Esophagus squamous epithelium (tissue), 5 donors: Measurements from ENCODE around the gene PEX14. TPM values are rescaled to one million over a fixed set of nuclear protein-coding genes. Genes with fewer than 3 reads are reported as not detected.

Source experiments
- DNase-seq: peaks from one replicate; lab custom pipeline; 2025; lab: John Stamatoyannopoulos, UW
- H3K27ac ChIP-seq, 4 donors: fragments of 200-600 bp; sonication (generic); one replicate each; pipeline ENCODE4 v1.5.1; 2016 to 2019; ENCODE audit warnings: mild to moderate bottlenecking in 1 of 4
- H3K27me3 ChIP-seq, 4 donors: fragments of 200-600 bp; sonication (generic); 1 replicate in 3 of 4; 2 replicates in 1 of 4; pipeline versions ENCODE4 v1.5.1 to v1.6.0; 2017 to 2021; ENCODE audit warnings: antibody characterized with exemption in 1 of 4
- H3K36me3 ChIP-seq, 3 donors: fragments of 200-600 bp; sonication (generic); one replicate each; pipeline ENCODE4 v1.5.1; 2016 to 2019
- H3K4me1 ChIP-seq, 3 donors: fragments of 200-600 bp; sonication (generic); one replicate each; pipeline ENCODE4 v1.5.1; 2017 to 2019
- H3K4me3 ChIP-seq, 4 donors: fragments of 200-600 bp; sonication (generic); 1 replicate in 3 of 4; 2 replicates in 1 of 4; pipeline ENCODE4 v1.5.1; 2016 to 2019; ENCODE audit warnings: mild to moderate bottlenecking in 2 of 4, moderate library complexity in 1 of 4
- H3K9me3 ChIP-seq, 3 donors: fragments of 200-600 bp; sonication (generic); one replicate each; pipeline ENCODE4 v1.5.1; 2016 to 2019
- CTCF ChIP-seq, 6 experiments: fragments of 450-650 bp in 4 of 6; fragments of 200-600 bp in 2 of 6; sonication (generic) in 2 of 6; IDR thresholded peaks; one replicate each; pipeline ENCODE4 v1.5.1; 2016 to 2019; ENCODE audit warnings: antibody characterized with exemption in 6 of 6, mild to moderate bottlenecking in 4 of 6, moderate library complexity in 4 of 6
- POLR2A ChIP-seq, 4 donors: fragments of 450-650 bp; IDR thresholded peaks; one replicate each; pipeline ENCODE4 v1.6.1; 2017; ENCODE audit warnings: antibody characterized with exemption in 4 of 4, mild to moderate bottlenecking in 4 of 4, moderate library complexity in 3 of 4
- WGBS, 2 donors: methylation state at CpG; one replicate each; pipeline ENCODE4 v1.1.5; 2018; 5-methylcytosine and 5-hydroxymethylcytosine counted together
- intact Hi-C: fragments of 100-400 bp; cut with DNase I; formaldehyde crosslinking; loops from one replicate; pipeline ENCODE4 v1.15.0; 2022
- total RNA-seq, 4 donors: library from RNA; depleted of rRNA; stranded (reverse); fragments of >200 nt; gene quantifications; one replicate each; pipeline ENCODE4 v1.1.0, GENCODE V29; 2016
- donor health status: DM: yes; HTN: yes; CAD: no.

Gene PEX14
- total RNA-seq, 4 donors from 2014 or later, result 9.4 to 22.9 (median 15.2) TPM

DNA sequence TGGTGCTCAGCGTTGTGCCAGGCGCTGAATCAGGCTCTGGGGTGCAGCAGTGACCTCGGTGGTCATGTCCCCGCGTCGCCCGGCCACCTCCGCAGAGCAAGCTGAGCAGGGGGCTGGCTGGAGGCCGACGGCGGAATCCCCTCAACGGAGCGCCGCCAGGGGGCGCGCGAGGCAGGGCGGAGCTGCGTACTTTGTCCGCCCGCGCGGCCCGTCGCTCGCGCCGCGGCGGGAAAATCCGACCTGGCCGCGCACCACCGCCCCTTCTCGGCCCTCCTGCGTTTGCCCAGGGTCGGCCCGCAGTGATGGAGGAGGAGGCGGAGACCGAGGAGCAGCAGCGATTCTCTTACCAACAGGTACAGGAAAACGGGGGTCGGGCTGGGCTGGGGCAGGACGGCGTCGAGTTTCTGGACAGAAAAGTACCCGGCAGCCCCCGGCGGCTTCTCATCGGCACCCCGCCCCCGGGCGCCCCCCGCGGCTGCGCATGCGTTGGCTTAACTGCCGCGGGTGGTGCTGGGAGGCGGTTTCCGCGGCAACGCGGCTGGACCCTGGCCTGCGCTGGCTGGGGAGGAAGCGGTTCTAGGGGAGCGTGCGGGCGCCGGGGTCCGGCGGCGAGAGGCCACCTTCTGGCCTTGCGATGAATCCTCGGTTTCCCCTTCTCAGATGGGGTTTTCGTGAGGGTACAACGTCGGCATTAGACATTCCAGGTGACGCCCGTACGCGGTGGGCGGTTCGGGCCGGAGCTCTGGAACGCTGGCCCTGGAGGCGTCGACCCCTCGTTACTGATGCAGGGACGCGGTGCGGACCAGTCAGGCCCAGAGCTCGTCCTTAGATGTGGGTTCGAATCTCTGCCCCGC is 44.3 kb upstream of the PEX14 start, which contains the start of gene CENPS:
Gene CENPS, plus strand, starts transcription at position 218 of the 854 bp plus-strand sequence. Its CDS starts 85 bp downstream, at position 303.
- Histone ChIP-seq H3K36me3 (peaks cover 0 to 9% (median 0%) of the 10 kb centered on the region in 3 donors), H3K4me3 (peak within 1 kb of the TSS; percentile 52 to 78 (median 68)), H3K4me1 (peaks cover 8 to 32% (median 13%) of the 10 kb centered on the region in 3 donors), H3K27me3 (no peaks in the 10 kb centered on the region), H3K27ac (peak within 1 kb of the TSS; percentile 43 to 77 (median 64)), H3K9me3 (no peaks in the 10 kb centered on the region)
- TF ChIP-seq CTCF (IDR thresholded peaks at IDR 0.05) (peak; percentile 96 to 99 (median 98)), POLR2A (IDR thresholded peaks at IDR 0.05) (peak in 2 of 4 donors; percentile 6 to 23)
- WGBS, 2 donors, result 0 to 1% methylated on average over 12 to 36 of the region's 95 CpGs
- DNase-seq, result no peak
- intact Hi-C loops, result loop anchor here (5.0 to 10.0 kb wide), 2 partner anchors 62 to 226 kb away; no protein-coding TSS in a partner anchor

DNA sequence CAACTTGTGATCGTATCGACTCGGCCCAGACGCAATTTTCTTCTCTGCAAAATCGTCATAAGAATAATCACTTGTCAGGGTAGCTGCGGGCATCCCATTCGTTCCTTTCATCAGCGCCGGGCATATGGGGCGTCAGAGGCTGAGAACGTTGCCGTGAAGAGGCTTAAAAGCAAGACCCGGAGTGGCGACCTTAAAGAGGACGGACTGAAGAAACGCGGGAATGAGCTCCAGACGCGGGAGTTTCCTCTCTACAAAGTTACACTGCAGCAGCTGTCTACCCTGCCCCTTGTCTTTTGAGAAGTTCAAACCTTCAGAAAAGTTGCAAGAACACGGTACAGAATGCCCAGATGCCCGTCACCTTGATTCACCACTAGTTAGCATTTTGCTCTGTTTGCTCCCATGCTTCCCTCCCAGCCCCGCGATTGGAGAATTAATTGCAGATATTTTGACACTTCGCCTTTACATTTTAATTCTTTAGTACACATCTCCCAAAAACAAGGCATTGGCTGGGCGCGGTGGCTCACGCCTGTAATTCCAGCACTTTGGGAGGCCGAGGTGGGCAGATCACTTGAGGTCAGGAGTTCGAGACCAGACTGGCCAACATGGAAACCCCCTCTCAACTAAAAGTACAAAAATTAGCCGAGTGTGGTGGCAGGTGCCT is 43.5 kb upstream of the PEX14 start:
- H3K27ac ChIP-seq, result peak overlapping the region; percentile 43 to 77 (median 64)
- peak overlapping the region; percentile 52 to 78 (median 68) for H3K4me3 ChIP-seq
- WGBS, 2 donors, result 24 to 27% methylated on average over 20 to 21 of the region's 30 CpGs
- DNase-seq, result no peak
- no peaks in the 10 kb centered on the region for H3K9me3 ChIP-seq
- H3K4me1 ChIP-seq, result peaks cover 8 to 32% (median 13%) of the 10 kb centered on the region in 3 donors
- H3K27me3 ChIP-seq, result no peaks in the 10 kb centered on the region
- TF ChIP-seq CTCF (IDR thresholded peaks at IDR 0.05), result no peak
- TF ChIP-seq POLR2A (IDR thresholded peaks at IDR 0.05), result no peak
- H3K36me3 ChIP-seq, result peaks cover 0 to 9% (median 0%) of the 10 kb centered on the region in 3 donors
- intact Hi-C loops, result loop anchor here (5.0 to 10.0 kb wide), 2 partner anchors 61 to 226 kb away; no protein-coding TSS in a partner anchor

GRCh38 chr1:10432910-10433700 is 41.6 kb upstream of the PEX14 start:
- H3K27me3 ChIP-seq, result no peaks in the 10 kb centered on the region
- intact Hi-C loops, result loop anchor here (5.0 to 10.0 kb wide), 2 partner anchors 59 to 228 kb away; no protein-coding TSS in a partner anchor
- WGBS, 2 donors, result 67 to 78% methylated on average over 6 to 10 of the region's 14 CpGs
- TF ChIP-seq POLR2A (IDR thresholded peaks at IDR 0.05) (no peak), CTCF (IDR thresholded peaks at IDR 0.05) (no peak)
- no peak overlapping the region for H3K27ac ChIP-seq
- no peak for DNase-seq
- H3K9me3 ChIP-seq, result no peaks in the 10 kb centered on the region
- peaks cover 8 to 26% (median 13%) of the 10 kb centered on the region in 3 donors for H3K4me1 ChIP-seq
- H3K4me3 ChIP-seq, result no peak overlapping the region
- peaks cover 0 to 9% (median 0%) of the 10 kb centered on the region in 3 donors for H3K36me3 ChIP-seq

DNA sequence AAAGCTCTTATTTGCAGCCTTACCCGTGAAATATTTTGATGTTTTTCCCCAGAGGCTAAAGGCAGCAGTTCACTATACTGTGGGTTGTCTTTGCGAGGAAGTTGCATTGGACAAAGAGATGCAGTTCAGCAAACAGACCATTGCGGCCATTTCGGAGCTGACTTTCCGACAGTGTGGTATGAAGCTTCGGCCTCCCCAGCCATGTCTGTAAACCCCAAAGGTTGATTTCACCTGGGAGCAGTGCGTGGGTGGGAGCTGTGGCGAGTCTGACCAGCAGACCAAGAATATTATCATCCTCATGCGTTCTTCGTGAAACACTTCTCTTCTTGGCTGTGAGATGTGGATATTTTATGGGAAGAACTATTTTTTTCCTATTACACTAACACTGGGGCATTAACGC is 41.0 kb upstream of the PEX14 start:
- intact Hi-C loops, result loop anchor here (5.0 to 10.0 kb wide), 2 partner anchors 59 to 229 kb away; no protein-coding TSS in a partner anchor
- H3K27me3 ChIP-seq, result no peaks in the 10 kb centered on the region
- no peaks in the 10 kb centered on the region for H3K9me3 ChIP-seq
- H3K4me3 ChIP-seq, result no peak overlapping the region
- DNase-seq, result no peak
- WGBS, 2 donors, result 85 to 87% methylated on average over 11 of the region's 11 CpGs
- TF ChIP-seq CTCF (IDR thresholded peaks at IDR 0.05) (no peak), POLR2A (IDR thresholded peaks at IDR 0.05) (no peak)
- H3K36me3 ChIP-seq, result peaks cover 0 to 9% (median 0%) of the 10 kb centered on the region in 3 donors
- H3K4me1 ChIP-seq, result peaks cover 8 to 24% (median 13%) of the 10 kb centered on the region in 3 donors
- H3K27ac ChIP-seq, result no peak overlapping the region
